Endothelial cell of umbilical vein (primary cell): ENCODE data around the gene KREMEN1. TPM values are rescaled to one million over a fixed set of nuclear protein-coding genes. Genes with fewer than 3 reads are reported as not detected.

Experiments
- BruUV-seq: library from RNA; stranded (reverse); fragments of 400-500 nt; replicated peaks from 2 replicates; lab custom pipeline; 2021; lab: Mats Ljungman, UMichigan
- CTCF ChIA-PET: fragments of 300-600, 350-600 bp; sonication (Branson Sonifier 250); formaldehyde crosslinking; loops from one replicate; lab custom pipeline; 2021; ENCODE audit warnings: antibody characterized with exemption, inconsistent platforms; lab: Charles Lee
- POLR2A ChIA-PET: fragments of 300-600, 350-600 bp; sonication (Branson Sonifier 250); formaldehyde crosslinking; loops from one replicate; lab custom pipeline; 2021; ENCODE audit warnings: antibody characterized with exemption, inconsistent platforms; lab: Charles Lee
- DNase-seq: peaks from one replicate; pipeline ENCODE4 v3.0.0-alpha.2; 2011; ENCODE audit warnings: low read depth, low spot score
- FAIRE-seq: peaks from 2 replicates; lab custom pipeline; 2011; peaks lifted over from hg19 to GRCh38; lab: Jason Lieb, UNC
- H2AFZ ChIP-seq: 2 replicates; pipeline ENCODE4 v1.6.0; 2012; ENCODE audit warnings: low read depth, low read length, control low read depth, inconsistent platforms
- H3K27ac ChIP-seq: 2 replicates; pipeline ENCODE4 v1.5.1; 2011; ENCODE audit warnings: low read depth, mild to moderate bottlenecking, control low read depth, low read length, moderate library complexity; ENCODE audit not compliant: insufficient read depth
- H3K27me3 ChIP-seq, 2 experiments: 2 replicates each; pipeline versions ENCODE4 v1.6.0 to v1.6.1; 2011; ENCODE audit warnings: low read length in 2 of 2, mixed read lengths in 1 of 2; ENCODE audit not compliant: control insufficient read depth in 2 of 2, insufficient read depth in 2 of 2
- H3K36me3 ChIP-seq, 2 experiments: 2 replicates in 1 of 2; 3 replicates in 1 of 2; pipeline ENCODE4 v1.5.1; 2011; ENCODE audit warnings: low read length in 2 of 2, mild to moderate bottlenecking in 1 of 2, moderate library complexity in 1 of 2; ENCODE audit not compliant: control insufficient read depth in 2 of 2, insufficient read depth in 2 of 2; ENCODE audit errors: extremely low read depth in 1 of 2
- H3K4me1 ChIP-seq: 3 replicates; pipeline ENCODE4 v1.5.1; 2011; ENCODE audit warnings: mild to moderate bottlenecking, low read length; ENCODE audit not compliant: control insufficient read depth, insufficient read depth; ENCODE audit errors: extremely low read depth
- H3K4me2 ChIP-seq: 2 replicates; pipeline ENCODE4 v1.6.1; 2011; ENCODE audit warnings: low read length, control low read depth, mixed read lengths; ENCODE audit not compliant: insufficient read depth
- H3K4me3 ChIP-seq, 3 experiments: fragments of 200-600 bp in 1 of 3; sonication (generic), shearing (Covaris generic) in 1 of 3; replicated peaks in 1 of 3; 2 replicates each; pipeline ENCODE4 v1.5.1; 2011 to 2016; ENCODE audit warnings: control low read depth in 3 of 3, low read length in 3 of 3, mild to moderate bottlenecking in 2 of 3, inconsistent platforms in 1 of 3, low read depth in 1 of 3, moderate library complexity in 1 of 3; ENCODE audit not compliant: insufficient read depth in 1 of 3
- H3K79me2 ChIP-seq: 2 replicates; pipeline ENCODE4 v1.6.0; 2012; ENCODE audit warnings: low read length, inconsistent platforms; ENCODE audit not compliant: control insufficient read depth, insufficient read depth
- H3K9ac ChIP-seq: replicated peaks from 2 replicates; pipeline ENCODE3; 2011; ENCODE audit warnings: low read length, control low read depth; ENCODE audit not compliant: insufficient read depth; ENCODE audit errors: extremely low read depth
- H3K9me1 ChIP-seq: replicated peaks from 3 replicates; pipeline ENCODE4 v1.6.0; 2011; ENCODE audit warnings: mild to moderate bottlenecking, low read length; ENCODE audit not compliant: control insufficient read depth, insufficient read depth; ENCODE audit errors: extremely low read depth
- H3K9me3 ChIP-seq: replicated peaks from 2 replicates; pipeline ENCODE4 v1.5.1; 2012; ENCODE audit warnings: low read length, inconsistent platforms; ENCODE audit not compliant: control insufficient read depth, insufficient read depth
- H4K20me1 ChIP-seq: replicated peaks from 2 replicates; pipeline ENCODE3; 2011; ENCODE audit warnings: mild to moderate bottlenecking, low read length; ENCODE audit not compliant: control insufficient read depth, insufficient read depth; ENCODE audit errors: extremely low read depth
- CTCF ChIP-seq, 2 donors: IDR thresholded peaks; 1 replicate in 1 of 2; 2 replicates in 1 of 2; pipeline ENCODE4 v1.5.1; 2011; ENCODE audit warnings: low read length in 2 of 2, mild to moderate bottlenecking in 2 of 2, moderate library complexity in 2 of 2, control low read depth in 1 of 2, inconsistent platforms in 1 of 2, low read depth in 1 of 2; ENCODE audit not compliant: insufficient read depth in 1 of 2; ENCODE audit errors: extremely low read depth in 1 of 2
- EZH2 ChIP-seq: IDR thresholded peaks from 2 replicates; pipeline ENCODE4 v1.6.1; 2012; ENCODE audit warnings: borderline replicate concordance, low read depth, mild to moderate bottlenecking, moderate library complexity, low read length, inconsistent platforms; ENCODE audit not compliant: severe bottlenecking
- GATA2 ChIP-seq: IDR thresholded peaks from 2 replicates; pipeline ENCODE4 v1.7.0; 2011; ENCODE audit warnings: low read depth, mild to moderate bottlenecking, moderate library complexity, mixed read lengths, low read length; ENCODE audit not compliant: insufficient read length, insufficient read depth
- JUN ChIP-seq: IDR thresholded peaks from 2 replicates; pipeline ENCODE4 v1.6.1; 2011; ENCODE audit warnings: borderline replicate concordance, low read depth; ENCODE audit not compliant: insufficient read length, insufficient read depth
- MAX ChIP-seq: IDR thresholded peaks from 2 replicates; pipeline ENCODE4 v1.6.1; 2011; ENCODE audit not compliant: insufficient read depth, insufficient read length
- MYC ChIP-seq: IDR thresholded peaks from one replicate; pipeline ENCODE4 v1.6.1; 2011; ENCODE audit warnings: mild to moderate bottlenecking, low read depth, low read length
- POLR2A ChIP-seq: IDR thresholded peaks from 2 replicates; pipeline ENCODE4 v1.6.1; 2012; ENCODE audit warnings: low read depth, mild to moderate bottlenecking, control low read depth, low read length
- POLR2AphosphoS5 ChIP-seq: IDR thresholded peaks from 2 replicates; pipeline ENCODE4 v1.6.1; 2012; ENCODE audit warnings: low read depth, mild to moderate bottlenecking, control low read depth, low read length, moderate library complexity; ENCODE audit not compliant: insufficient read depth
- dilution Hi-C: fragments of 300-500 bp; cut with MboI; formaldehyde crosslinking; loops from one replicate; pipeline ENCODE4 v1.15.0; 2019; ENCODE audit warnings: low sequenced_read_pairs; ENCODE audit not compliant: extremely low pct_ligation_motif_present
- intact Hi-C: fragments of 100-400 bp; cut with micrococcal nuclease; formaldehyde crosslinking; loops from one replicate; pipeline ENCODE4 v1.10.0; 2022
- polyA plus RNA-seq, 4 experiments: library from polyadenylated mRNA; depleted of rRNA in 3 of 4; stranded (reverse) in 3 of 4; unstranded in 1 of 4; fragments of >200 nt; gene quantifications; 2 replicates each; pipeline versions ENCODE4 v1.2.1 to v1.2.3, GENCODE V29; 2011 to 2012; ENCODE audit warnings: missing spikeins in 1 of 4
- total RNA-seq: library from RNA; stranded (reverse); gene quantifications from 2 replicates; pipeline ENCODE4 v1.2.3, GENCODE V29; 2021

The KREMEN1 gene
- total and polyA plus RNA-seq, 2 donors (not counting 3 experiments of a cell fraction or from before 2014, with no cell fraction given), result 0.58 to 1.1 TPM

DNA sequence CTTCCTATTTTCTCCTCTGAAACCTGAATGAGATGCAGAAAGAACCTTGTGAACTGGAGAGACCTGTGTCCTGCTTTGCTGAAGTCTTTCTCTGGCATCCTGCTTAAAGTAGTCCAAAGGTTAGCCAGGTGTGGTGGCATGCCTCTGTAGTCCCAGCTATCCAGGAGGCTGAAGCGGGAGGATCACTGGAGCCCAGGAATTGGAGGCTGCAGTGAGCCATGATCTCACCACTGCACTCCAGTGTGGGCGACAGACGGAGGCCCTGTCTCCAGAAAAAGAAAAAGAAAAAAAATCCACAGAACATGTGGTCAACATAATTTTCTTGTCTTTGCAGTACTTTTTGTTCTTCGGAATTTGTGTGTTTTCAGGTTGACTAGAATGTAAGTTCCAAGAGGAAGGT is 2.3 kb upstream of the KREMEN1 start:
- CTCF ChIA-PET, result interaction anchor here (1.3 kb wide), 1 partner anchor 12 kb away, joined by 3 read pairs; no protein-coding TSS in a partner anchor
- peak; percentile 4 for FAIRE-seq
- no peak overlapping the region for H2AFZ ChIP-seq

More for the DNA sequence above, 2.3 kb upstream of the KREMEN1 start:
- Histone ChIP-seq H4K20me1 (no peaks in the 10 kb centered on the region), H3K27ac (no peak overlapping the region), H3K4me1 (peaks cover 8% of the 10 kb centered on the region), H3K9ac (no peak overlapping the region), H3K79me2 (no peaks in the 10 kb centered on the region), H3K9me3 (no peaks in the 10 kb centered on the region), H3K36me3 (no peaks in the 10 kb centered on the region), H3K9me1 (no peaks in the 10 kb centered on the region), H3K4me3 (no peak overlapping the region), H3K4me2 (no peak overlapping the region), H3K27me3 (peaks cover 41% of the 10 kb centered on the region in 2 experiments)
- dilution Hi-C loops, result no loop called here
- no TSS peak for BruUV-seq
- DNase-seq, result no peak
- intact Hi-C loops, result no loop called here
- POLR2A ChIA-PET, result no interaction called here
- TF ChIP-seq CTCF (IDR thresholded peaks at IDR 0.05; ENCODE audit: extremely low read depth in 1 of 2, insufficient read depth in 1 of 2, low read depth in 1 of 2, low read length in 2 of 2) (no peak), POLR2A (no peak), POLR2AphosphoS5 (no peak), EZH2 (no peak), GATA2 (no peak), JUN (no peak), MAX (no peak), MYC (no peak)
